Type B pancreatic cell (in vitro differentiated cells): ENCODE data around the gene SLC6A5. TPM values are rescaled to one million over a fixed set of nuclear protein-coding genes. Genes with fewer than 3 reads are reported as not detected.

Experiments used
- DNase-seq: peaks from one replicate; pipeline ENCODE4 v3.0.0; 2021; ENCODE audit warnings: mixed read lengths; ENCODE audit not compliant: unreplicated experiment; ENCODE audit errors: extremely low spot score
- H3K27ac Mint-ChIP-seq: 2 replicates; pipeline ENCODE4 v1.8.0; 2021; ENCODE audit warnings: mild to moderate bottlenecking, mixed read lengths
- H3K27me3 Mint-ChIP-seq: 2 replicates; pipeline ENCODE4 v1.8.0; 2021; ENCODE audit warnings: mixed read lengths
- H3K36me3 Mint-ChIP-seq: 2 replicates; pipeline ENCODE4 v1.8.0; 2021; ENCODE audit warnings: mixed read lengths
- H3K4me1 Mint-ChIP-seq: one replicate; pipeline ENCODE4 v1.8.0; 2021; ENCODE audit warnings: mixed read lengths; ENCODE audit not compliant: unreplicated experiment
- H3K4me3 Mint-ChIP-seq: 2 replicates; pipeline ENCODE4 v1.8.0; 2021; ENCODE audit warnings: mild to moderate bottlenecking, mixed read lengths
- H3K9me3 Mint-ChIP-seq: 2 replicates; pipeline ENCODE4 v1.8.0; 2021; ENCODE audit warnings: mixed read lengths
- total RNA-seq: library from RNA; stranded (reverse); gene quantifications from 2 replicates; pipeline ENCODE4 v1.2.1, GENCODE V29; 2021; ENCODE audit warnings: low replicate concordance
- TF ChIP-seq, protein P1 (sequence below): fragments of 200-600 bp; sonication (generic); conservative IDR thresholded peaks from 2 replicates; pipeline ENCODE4 v1.5.0; 2021; ENCODE audit warnings: antibody characterized with exemption, mild to moderate bottlenecking

The SLC6A5 gene
- total RNA-seq, 1 donor from 2014 or later: not detected

DNA sequence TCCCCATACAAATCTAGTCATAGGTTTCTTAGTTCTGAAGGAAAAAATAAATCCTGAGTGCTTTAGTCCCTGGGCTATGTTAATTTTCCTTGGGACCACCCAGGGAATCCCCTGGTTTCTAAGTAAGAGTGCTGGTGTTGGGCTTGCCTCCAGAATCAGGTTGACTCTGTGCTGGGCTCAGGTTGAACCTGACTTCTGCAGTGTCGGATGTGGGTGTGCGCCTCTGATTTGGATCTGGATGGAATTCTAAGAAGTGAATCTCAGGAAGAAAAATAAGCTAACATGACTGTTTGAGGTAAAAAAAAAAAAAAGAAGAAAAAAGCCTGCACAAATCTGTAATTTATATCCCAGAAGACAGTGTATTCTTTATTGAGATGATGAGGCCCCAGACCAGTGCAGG, 41.0 kb downstream of the SLC6A5 start:
- Mint-ChIP-seq H3K27ac (no peak overlapping the region), H3K36me3 (no peaks in the 10 kb centered on the region), H3K27me3 (peaks cover 4% of the 10 kb centered on the region), H3K9me3 (no peaks in the 10 kb centered on the region), H3K4me3 (no peak overlapping the region), H3K4me1 (no peaks in the 10 kb centered on the region)
- DNase-seq: no peak
- TF ChIP-seq, protein P1, sequence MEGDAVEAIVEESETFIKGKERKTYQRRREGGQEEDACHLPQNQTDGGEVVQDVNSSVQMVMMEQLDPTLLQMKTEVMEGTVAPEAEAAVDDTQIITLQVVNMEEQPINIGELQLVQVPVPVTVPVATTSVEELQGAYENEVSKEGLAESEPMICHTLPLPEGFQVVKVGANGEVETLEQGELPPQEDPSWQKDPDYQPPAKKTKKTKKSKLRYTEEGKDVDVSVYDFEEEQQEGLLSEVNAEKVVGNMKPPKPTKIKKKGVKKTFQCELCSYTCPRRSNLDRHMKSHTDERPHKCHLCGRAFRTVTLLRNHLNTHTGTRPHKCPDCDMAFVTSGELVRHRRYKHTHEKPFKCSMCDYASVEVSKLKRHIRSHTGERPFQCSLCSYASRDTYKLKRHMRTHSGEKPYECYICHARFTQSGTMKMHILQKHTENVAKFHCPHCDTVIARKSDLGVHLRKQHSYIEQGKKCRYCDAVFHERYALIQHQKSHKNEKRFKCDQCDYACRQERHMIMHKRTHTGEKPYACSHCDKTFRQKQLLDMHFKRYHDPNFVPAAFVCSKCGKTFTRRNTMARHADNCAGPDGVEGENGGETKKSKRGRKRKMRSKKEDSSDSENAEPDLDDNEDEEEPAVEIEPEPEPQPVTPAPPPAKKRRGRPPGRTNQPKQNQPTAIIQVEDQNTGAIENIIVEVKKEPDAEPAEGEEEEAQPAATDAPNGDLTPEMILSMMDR: no peak

DNA sequence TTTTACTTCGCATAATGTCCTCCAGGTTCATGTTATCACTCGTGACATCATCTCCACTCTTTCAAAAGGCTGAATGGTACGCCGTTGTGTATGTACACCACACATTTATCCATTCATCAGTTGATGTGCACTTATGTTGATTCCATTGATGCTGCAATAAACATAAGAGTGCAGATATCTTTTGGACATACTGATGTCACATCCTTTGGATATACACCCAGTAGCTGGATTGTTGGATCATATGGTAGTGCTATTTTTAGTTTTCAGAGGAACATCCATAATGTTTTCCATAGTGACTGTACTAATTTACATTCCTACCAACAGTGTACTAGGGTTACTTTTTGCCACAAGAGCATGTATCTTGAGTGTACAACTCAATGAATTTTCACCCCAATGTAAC, 45.0 kb downstream of the SLC6A5 start:
- no peak overlapping the region for H3K4me3 Mint-ChIP-seq
- TF ChIP-seq, protein P1: no peak
- no peak overlapping the region for H3K27ac Mint-ChIP-seq
- H3K36me3 Mint-ChIP-seq: no peaks in the 10 kb centered on the region
- H3K9me3 Mint-ChIP-seq: no peaks in the 10 kb centered on the region
- peaks cover 4% of the 10 kb centered on the region for H3K27me3 Mint-ChIP-seq
- DNase-seq: no peak
- H3K4me1 Mint-ChIP-seq: no peaks in the 10 kb centered on the region

DNA sequence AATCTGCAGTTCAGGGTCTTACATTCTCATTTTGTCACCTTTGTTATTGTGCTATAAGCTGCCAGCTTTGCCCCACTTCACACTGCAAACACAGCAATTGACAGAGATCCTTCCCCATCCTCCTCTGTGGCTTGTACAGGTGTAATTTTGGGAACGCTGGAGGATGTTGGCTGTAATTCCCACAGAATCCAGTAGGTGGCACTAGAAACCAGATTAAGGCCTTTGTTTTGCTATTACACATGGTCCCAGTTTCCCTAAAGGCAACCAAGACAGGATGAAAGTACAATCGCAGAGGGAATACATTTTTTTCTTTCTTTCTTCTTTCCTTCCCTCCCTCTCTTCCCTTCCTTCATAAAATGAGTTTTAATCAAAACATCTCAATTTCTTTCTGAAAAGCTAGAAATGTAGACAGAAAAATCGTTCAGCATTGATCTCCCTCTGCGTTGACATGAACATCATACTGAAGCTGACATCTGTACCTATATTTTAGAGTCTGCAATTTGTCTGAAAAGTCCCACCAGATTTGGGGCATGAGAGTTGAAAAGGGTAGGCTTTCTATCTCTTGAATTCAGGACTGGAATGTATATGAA, 48.7 kb downstream of the SLC6A5 start:
- Mint-ChIP-seq H3K4me3 (no peak overlapping the region), H3K9me3 (no peaks in the 10 kb centered on the region), H3K4me1 (no peaks in the 10 kb centered on the region), H3K27me3 (peaks cover 13% of the 10 kb centered on the region), H3K27ac (no peak overlapping the region), H3K36me3 (no peaks in the 10 kb centered on the region)
- DNase-seq: no peak
- TF ChIP-seq, protein P1: peak; percentile 95

DNA sequence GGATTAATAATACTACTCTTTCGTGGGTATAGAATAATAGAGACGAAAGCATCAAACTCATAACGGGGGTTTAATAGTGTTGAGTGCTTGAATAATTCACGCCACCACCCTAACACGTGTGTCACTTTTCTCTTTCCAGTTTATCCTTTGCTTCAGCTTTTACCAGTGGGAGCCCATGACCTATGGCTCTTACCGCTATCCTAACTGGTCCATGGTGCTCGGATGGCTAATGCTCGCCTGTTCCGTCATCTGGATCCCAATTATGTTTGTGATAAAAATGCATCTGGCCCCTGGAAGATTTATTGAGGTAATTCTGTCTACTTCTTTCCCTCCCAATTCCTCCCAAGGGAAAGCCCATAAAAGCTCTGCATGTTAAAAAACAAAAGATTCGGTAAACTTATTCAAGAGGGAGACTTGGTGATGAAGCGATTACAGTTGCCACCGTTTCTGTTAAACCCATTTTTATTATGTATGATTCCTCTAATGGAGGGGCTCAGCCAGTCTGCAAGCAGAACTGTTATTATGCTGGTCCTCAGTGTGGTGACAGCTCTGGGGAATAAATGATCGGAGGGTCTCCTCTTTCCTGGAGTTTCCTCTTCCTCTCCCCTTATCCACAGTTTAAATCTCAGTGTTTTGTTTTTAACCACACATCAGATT, 52.9 kb downstream of the SLC6A5 start:
- H3K9me3 Mint-ChIP-seq: no peaks in the 10 kb centered on the region
- H3K36me3 Mint-ChIP-seq: no peaks in the 10 kb centered on the region
- DNase-seq: no peak
- H3K4me1 Mint-ChIP-seq: no peaks in the 10 kb centered on the region
- TF ChIP-seq, protein P1: no peak
- H3K27me3 Mint-ChIP-seq: peaks cover 32% of the 10 kb centered on the region
- no peak overlapping the region for H3K27ac Mint-ChIP-seq
- no peak overlapping the region for H3K4me3 Mint-ChIP-seq

DNA sequence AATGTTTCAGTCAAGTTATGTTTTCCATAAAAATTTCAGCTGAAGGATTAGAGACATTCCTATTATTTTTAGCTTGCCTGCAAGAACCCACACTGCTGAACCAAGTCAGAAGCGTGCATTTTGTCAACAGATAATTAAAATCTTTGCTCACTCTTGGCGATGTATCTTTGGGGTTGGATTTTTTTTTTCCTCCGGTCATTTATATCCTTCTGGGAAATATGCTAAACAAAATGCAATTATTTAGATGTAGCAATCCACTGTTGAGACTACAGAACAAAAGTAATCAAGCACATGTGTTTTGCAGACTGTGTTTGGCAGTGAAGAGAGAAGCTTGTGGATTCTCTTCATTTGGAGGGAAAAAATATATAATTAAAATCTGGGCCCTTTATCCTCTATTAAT, 54.6 kb downstream of the SLC6A5 start:
- no peak overlapping the region for H3K27ac Mint-ChIP-seq
- TF ChIP-seq, protein P1: no peak
- peaks cover 35% of the 10 kb centered on the region for H3K27me3 Mint-ChIP-seq
- H3K4me3 Mint-ChIP-seq: no peak overlapping the region
- no peaks in the 10 kb centered on the region for H3K36me3 Mint-ChIP-seq
- no peaks in the 10 kb centered on the region for H3K9me3 Mint-ChIP-seq
- no peaks in the 10 kb centered on the region for H3K4me1 Mint-ChIP-seq
- no peak for DNase-seq
